Stimulated activated CD4-positive, alpha-beta T cell treated with anti-CD3 and anti-CD28 coated beads, Interleukin-12 subunit alpha, Interleukin-12 subunit beta, amount 100 ng/mL, for 4 hours (primary cell): ENCODE data around the gene MAMDC2.

Source experiments
- DNase-seq: peaks from one replicate; pipeline ENCODE4 v3.0.0-alpha.2; 2020

Gene MAMDC2

DNA sequence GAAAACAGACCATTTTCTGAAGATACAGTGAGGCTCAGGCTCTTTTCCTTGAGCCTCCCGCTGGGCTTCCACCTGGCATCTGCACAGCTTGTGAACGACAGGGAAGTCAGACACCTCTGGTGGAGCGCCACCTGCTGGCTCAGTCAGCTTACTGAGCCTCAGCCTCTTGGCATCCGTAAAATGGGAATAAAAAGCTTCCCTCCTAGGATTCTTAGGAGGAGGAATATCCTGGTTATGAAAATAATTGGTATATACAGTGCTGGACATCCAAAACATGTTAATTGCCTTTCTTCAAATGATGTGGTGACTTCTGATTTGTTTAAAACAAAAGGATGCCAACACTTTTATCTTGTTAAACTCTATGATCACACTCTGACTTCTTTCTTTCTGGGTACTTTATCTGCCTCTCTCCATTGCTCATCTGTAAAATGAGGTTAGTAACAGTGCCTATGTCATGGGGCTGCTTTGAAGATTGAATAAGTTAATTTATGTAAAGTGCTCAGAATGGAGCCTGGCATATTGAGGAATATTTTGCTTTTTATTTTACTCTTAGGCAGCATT, 67.5 kb downstream of the MAMDC2 start:
- DNase-seq = peak; percentile 48

DNA sequence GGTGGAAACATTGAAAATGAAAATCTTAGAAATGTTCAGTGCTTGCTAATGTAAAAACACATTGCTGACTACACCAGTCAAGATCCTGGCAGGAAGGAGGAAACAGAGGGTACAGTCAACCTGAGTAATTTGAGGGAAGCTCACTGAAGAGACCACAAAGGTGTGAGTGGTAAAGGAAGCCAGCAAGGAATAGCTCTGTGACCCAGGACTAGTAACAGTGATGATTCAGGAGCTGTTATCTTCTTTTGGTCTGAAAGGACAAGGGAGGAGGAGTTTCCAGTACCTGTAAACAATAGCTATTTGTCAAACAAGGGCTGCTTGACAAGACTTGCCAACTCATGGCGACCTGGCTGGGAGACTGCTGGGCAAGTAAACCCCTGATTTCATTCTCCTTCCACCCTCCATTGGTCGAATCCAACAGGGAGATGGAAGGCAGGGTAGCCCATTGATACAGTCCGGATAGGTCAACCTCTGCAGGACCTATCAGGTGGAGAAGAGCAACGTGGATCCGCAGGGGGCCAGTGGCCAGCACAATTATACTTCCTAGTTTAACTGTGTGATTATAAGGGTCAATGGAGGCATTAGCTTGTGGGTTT, 68.1 kb downstream of the MAMDC2 start:
- DNase-seq = no peak

DNA sequence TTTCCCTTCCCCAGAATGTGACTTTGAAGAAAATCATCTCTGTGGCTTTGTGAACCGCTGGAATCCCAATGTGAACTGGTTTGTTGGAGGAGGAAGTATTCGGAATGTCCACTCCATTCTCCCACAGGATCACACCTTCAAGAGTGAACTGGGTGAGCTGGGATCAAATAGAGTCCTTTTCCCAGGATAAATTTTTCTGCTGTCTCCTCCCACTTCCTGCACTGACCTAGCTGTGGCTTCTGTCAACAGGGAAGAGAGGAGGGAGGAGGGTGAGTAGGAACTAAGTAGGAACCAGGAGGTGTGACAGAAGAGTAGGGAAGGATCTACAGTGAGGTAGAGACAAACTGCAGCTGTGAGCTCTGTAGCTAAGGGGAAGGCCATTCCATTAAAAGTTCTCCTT, 69.3 kb downstream of the MAMDC2 start:
- no peak for DNase-seq

DNA sequence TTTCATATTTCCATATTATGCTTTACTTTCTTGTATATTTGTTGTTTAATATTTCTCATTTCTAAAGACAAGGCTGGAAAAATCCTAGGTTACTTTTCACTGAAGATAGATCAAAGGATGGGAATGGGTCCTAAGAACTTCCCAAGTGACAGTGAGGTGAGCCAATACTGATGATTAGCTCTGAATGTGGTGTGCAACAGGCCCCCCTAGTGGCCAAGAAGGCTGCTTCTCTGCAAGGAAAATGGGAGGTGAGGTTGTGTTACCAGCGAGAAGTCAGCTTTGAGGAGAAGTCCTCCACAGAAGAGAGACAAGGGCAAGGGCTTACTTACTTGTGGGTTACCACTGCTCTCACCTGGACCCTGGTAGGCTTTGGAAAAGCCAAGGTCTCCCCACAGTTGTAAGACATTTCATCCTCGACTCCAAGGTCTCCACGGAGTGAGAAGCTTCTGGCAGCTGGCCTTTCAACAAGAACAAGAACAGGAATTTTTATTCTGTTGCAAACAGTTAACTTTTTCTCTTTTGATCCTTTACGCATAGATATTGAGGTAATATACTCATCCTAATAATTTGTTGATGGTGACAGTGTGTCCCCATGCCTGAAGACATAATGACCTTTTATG, 69.9 kb downstream of the MAMDC2 start:
- peak; percentile 5 for DNase-seq

DNA sequence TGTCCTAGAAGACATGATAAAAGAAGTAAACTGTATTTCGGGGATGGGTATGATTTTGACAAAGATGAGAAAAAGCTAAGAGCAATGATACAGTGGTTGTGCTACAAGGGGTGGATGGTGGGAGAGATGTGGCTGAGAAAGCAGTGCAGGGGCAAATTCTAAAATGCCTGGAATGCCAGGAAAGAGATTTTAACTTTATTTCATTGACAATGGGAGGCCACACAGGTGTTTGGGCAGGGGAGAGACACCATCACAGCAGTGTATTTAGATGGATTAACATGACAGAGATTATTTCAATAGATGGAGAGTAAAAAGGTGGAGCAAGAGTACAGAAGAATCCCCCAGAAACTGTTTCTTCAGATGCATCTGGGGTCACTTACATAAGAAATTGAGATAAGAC, 71.2 kb downstream of the MAMDC2 start:
- no peak for DNase-seq

DNA sequence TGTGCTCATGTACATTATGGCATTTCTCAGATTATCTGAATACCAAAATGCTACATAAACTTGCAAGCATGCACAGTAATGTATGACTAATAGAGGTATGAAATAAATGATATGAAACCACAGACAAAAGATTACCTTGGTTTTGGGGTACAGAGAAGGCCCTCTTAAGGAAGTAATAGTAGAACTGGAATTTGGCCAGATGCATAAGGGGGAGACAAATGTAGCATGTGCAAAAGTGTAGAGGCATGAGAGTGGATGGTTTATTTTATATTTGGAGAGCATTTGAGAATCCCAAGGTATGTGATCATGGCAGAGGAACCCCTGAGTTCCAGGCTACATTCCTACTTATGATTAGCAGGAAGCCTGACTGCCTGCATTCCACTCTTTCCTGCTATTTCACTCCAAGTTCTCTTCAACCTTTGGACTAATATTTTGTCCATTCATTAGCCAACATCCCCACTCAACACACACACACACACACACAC, 74.2 kb downstream of the MAMDC2 start:
- DNase-seq = no peak

DNA sequence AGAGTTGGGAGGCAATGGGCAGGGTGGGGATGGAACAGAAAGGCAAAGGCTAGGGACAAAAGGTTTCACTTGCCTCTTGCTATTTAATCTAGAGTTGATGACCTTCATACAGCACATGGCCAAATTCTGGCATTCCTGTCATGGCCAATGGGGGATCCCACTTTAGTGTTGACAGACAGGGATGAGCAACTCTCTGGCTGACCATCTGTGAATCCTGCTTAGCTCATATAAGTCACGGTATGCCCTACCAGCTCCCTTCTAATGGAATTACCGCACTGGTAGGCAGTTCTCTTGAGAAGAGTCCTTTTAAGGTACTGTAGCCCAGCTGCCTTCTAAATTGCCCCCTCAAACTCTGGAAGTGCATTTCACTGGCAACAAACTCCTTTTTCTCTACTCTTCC, 76.1 kb downstream of the MAMDC2 start:
- no peak for DNase-seq

DNA sequence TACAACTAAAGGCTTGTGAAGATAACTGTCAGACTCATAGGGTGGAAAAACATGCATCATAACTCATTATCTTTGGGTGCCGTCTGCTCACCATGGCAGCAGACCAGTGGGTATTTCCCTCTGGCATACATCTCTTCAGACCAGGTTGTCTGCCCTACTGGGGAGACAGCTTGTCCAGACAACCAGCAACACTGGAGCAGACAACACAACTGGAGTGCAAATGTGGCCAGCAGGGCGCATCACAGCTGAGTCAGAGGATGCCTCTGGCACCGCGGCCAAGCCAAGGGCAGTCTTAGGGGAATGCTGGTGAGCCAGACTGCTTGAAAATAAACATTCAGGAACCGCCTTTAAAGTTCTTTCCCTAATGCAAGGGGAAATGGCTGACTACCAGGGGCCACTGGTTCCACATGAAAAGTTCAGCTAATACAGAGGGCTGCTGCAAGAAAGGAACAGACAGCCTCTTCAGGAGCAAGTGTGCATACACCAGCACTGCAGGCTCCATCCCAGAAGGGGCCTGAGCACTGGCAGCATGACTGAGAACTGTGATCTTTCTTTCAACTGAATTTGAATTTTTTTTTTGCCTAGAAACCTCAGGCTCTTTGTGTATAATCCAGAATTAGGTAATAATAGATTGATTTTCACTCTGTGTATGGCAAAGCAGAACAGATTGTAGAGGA, 77.3 kb downstream of the MAMDC2 start:
- DNase-seq = no peak

DNA sequence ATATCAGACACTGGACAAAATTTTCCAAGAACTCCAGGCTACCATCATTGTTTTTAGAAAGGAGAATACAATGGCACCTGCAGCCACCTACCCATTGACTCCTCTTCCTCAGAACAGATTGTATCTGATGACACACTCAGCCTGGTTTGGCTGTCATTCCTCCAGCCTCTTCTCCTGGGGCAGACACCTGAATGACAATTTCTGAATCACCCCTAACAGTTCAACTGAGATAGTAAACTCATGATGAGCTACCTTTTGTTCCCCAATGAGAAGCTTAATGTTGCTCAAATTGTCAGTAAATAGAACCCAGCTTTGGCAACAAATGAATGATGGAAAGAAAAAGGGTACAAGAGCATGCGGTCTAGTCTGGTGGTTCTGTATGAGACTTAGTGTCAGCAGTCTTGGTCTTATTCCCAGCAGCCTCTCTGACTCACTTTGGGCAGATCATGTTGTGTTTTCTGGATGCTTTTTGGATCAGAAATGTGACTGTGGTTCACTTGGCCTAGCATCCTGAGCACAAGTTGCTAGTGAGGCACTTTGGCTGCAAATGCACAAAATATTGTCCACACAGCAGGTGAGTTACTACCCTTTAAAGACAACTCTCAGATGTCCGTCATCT, 78.3 kb downstream of the MAMDC2 start:
- DNase-seq = no peak

DNA sequence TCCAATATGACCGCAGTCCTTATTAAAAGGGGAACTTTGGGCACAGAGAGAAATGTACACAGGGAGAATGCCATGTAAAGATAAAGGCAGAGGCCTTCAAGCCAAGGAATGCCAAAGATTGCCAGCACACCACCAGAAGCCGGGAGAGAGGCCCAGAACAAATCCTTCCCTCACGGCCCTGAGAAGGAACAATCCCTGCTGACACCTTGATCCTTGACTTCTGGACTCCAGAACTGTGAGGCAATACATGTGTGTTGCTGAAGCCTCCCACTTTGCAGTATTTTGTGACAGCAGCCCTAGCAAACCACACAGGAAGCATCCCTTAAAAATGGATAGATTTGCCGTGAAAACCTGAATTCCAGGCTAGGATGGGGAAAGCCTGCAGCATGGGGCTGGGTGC, 80.0 kb downstream of the MAMDC2 start:
- DNase-seq = no peak

DNA sequence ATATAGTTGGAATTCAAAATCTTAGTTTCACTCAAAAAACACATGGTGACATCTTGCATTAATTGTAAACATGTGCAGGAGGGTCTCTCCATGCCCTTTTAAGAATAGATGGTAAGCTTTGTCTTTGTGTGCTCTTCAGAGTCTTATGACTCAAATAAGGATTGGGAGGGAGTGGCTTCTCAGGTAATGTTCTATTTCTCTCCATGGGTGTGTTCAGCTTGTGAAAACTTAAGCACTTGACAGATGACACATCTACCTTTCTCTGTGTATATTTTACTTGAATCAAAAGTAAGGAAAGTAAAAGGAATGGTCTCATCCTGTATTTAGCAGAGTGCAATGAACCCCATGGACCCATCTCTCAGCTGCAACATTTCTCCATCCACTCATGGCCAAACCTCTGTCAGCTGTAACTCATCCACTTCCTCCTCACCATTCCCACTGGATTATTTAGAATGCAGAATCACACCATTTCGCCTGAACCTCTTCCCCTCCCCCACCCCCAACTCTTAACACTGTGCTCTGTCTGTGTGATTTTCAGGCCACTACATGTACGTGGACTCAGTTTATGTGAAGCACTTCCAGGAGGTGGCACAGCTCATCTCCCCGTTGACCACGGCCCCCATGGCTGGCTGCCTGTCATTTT, 82.1 kb downstream of the MAMDC2 start:
- no peak for DNase-seq

DNA sequence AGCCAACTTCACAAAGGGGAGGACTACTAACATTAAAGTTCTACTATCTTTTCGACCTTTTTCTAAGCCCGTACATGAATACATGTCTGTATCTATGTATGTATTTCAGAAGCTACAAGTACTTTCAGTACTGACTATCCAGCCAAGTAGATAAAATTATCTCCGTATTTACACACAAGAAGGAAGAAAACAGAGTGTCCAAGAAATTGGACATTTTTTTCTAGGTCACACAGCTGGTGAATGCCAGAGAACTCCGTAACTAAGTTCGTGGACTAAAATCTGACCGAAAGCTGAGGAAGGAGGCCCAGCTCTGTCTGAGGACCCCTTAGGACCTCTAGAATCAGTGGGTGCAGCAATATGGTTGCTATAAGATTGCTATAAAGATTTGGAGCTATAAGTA, 83.4 kb downstream of the MAMDC2 start:
- no peak for DNase-seq

DNA sequence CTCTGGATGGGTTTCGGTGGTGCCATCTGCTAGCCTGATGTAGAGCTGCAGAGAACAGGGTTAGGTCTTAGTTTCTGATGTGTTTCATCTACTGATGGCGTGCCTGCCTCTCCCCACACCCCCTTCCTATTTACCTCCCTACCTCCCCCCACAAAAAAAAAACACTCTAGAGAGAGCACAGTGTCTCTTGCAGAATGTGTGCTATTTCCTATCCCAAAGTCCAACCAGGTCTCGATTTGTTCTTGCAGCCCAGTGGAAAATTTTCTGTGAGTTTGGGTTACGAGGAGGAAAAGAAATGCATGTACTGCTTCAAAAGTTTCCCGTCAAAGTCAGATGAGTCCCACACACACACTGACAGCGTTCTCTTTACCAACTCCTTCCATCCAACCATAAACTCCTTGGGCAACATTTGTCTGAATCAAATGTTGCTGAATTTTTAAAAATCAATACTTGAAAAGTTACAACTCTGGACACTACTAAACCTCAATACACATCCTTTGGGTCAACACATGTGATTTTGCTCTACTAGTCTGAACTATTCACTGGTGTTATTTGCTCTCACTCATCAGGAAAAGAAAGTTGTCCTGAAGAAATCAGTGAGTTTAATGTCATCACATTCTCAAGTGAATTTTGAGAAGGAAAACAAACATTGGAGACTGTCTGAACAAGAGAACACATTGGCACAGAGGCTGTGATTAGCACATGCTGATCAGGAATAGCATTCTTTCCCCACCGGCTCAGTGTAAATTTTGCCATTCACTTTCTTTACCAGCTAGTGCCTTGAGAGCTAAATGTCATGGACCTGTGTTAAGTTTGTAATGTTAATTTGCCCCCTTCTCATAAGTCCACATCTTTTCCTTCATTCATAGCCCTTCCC, 84.1 kb downstream of the MAMDC2 start:
- no peak for DNase-seq

DNA sequence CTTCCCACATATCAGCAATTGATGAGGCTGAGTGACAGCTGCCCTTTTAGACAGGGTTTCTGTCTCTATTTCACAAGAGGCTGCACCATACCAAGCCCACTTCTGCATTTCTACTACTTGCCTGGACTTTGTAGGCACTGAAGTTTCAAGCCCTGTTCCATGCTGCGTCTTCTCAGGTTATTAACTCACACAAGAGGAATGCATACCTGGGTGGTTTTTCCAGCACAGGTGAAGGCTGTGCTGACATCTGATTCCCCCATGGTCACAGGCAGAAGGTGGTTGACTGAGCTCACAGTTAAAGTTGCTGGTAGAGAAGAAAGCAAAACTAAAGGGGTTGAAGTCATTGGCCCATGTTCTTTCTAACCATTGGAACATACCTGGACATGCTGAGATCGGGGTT, 86.6 kb downstream of the MAMDC2 start:
- no peak for DNase-seq

DNA sequence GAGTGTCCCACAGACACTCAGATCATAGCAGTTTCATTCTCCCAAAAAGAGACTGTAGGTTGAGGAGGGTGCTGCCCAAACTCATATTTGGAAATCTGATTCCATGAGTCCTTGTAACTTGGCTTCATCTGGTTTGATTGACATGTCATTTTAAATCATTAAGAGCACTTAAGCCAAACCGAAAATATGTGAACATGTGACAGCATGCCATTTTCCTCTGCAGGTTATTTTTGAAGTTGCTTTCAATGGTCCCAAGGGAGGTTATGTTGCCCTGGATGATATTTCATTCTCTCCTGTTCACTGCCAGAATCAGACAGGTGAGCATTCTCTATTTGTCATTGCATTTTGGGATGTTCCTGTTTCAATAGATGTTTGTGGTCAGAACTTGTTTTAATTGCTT, 87.6 kb downstream of the MAMDC2 start:
- DNase-seq = no peak

DNA sequence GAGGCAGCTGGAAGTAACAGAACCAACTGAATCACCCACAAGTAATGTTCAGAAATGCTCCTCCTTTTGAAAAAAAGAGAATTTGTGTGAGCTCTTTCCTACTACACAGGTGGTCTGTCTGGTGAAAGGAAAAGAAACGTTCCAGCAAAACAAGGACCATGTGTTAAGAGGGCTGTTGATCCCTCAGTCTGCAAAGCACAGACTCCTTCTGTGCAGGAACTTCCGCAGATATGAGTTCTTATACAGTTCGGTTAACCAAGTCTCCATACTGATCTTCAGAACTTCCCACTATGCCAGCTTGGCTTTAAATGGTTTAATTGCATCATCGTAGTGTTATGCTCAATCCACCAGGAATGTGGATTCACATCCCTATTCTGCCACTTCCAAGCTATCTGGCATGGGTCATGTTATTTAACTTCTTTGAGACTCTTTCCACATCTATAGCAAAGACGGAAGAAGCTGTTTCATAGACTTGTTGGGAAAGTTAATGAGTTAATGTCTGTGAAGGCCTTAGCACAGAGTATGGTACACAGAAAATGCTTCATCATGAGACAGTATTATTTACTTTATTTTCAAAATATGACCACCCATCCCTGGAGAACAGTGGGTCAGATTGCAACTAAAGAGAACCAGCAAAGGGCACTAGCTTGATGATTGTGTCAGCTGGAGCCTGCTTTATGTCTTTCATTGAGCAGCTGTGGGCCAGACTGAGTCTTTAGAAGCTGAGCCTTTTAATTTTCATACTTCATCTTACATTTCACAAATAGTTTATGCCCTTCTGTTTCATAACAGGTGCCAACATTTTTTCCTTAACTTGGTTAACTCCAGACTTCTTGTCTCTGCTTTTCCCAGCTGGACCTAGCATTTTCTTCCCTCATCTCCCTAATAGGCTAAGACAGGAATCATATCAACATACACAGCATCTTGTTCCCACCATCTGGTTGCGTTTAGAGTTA, 89.9 kb downstream of the MAMDC2 start:
- DNase-seq = no peak

DNA sequence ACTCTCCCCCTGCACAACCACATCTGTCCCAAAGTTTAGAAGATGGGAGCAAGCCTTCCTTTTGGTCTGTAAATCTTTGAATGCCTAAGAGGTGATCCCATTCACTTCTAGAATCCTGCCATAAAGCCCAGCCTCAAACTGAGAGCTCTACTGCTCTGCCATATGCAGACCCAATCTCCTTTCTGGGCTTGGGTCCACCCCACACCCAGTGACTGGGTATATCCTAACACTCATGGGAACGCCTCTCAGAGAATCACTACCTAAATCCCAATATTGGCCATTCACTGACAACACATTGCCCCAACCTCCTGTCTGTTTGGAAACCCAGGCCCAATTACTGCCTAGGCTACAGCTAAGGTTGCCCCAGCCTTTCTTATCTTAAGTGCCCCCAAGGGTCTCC, 90.7 kb downstream of the MAMDC2 start:
- DNase-seq = no peak

DNA sequence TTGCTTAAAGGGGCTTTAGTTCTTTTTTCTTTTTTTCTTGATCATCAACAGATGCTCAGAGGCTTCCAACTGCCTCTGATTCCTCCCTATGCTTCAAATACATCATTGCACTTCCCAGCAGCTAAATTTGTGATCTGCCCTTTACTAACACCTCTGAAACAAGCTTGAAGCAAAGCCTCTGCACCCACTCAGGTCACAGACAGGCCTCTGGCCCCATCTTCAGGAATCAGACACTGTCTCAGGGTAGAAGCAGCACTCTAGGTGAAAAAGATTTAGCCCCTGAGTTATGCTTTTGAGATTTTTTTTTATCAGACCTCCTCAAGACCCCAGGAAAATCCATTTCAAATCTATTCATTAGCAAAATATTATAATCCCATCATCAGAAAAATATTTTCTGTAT, 91.5 kb downstream of the MAMDC2 start:
- no peak for DNase-seq

DNA sequence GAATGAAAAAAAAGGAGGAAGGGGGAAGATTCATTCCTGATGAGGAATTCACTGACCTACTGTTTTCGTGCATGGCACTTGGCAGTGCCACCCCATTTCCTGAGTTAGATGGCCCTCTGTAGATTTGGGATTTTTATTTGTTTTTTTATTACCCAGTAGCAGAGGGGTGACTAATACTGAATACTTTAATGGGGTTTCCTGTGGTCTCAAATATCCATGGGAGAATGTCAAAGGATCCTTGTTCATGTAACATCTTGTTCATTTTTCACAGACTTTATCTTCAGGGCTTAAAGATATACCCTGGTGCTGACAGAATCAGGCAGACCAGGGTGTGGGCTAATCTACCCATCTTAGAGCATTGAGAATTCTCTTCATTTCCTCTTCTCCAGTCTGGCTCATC, 93.0 kb downstream of the MAMDC2 start:
- DNase-seq = no peak

DNA sequence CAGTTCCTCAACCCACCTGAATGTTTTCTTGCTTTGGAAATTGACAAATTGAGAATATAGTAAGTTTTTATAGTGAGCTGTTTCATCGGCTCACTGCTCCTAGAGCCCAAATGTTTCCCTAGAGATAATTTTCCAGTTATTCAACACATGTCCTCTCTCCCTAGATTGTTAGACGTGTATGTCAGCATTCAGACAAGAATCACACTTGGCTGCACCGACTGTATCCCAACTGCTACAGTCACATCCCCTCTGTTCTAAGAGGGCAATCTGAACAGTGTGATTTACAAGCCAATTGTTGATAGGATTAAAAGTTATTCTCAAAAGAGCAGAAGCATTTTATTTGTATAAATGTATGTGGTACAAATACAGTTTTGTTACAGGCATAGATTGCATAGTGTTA, 93.9 kb downstream of the MAMDC2 start:
- DNase-seq = no peak

DNA sequence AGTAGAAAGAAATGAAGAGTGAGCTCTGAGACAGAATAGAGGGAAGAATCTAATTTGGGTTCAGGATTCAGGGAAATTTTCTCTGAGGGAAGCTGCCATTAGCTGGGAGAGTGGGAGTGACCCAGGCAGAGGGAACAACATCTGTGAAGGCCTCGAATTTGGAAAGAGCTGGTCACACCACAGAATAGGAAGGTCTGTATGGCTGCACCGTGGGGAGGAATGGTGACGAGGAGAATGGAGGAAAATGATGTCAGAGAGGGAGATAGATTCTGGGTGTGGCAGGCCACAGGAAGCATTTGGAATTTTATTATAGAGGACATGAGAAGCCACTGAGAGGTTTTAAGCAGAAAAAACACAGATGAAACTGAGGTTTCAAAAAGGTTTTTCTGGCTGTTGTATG, 98.5 kb downstream of the MAMDC2 start:
- DNase-seq = no peak
